HG03565 (cell line): ENCODE data around the gene SRD5A1.

Experiments
- ATAC-seq: cut with Tn5 transposase; IDR thresholded peaks from one replicate; pipeline ENCODE4 v1.9.1; 2021; ENCODE audit warnings: mild to moderate bottlenecking, moderate library complexity; ENCODE audit not compliant: unreplicated experiment

Gene SRD5A1

DNA sequence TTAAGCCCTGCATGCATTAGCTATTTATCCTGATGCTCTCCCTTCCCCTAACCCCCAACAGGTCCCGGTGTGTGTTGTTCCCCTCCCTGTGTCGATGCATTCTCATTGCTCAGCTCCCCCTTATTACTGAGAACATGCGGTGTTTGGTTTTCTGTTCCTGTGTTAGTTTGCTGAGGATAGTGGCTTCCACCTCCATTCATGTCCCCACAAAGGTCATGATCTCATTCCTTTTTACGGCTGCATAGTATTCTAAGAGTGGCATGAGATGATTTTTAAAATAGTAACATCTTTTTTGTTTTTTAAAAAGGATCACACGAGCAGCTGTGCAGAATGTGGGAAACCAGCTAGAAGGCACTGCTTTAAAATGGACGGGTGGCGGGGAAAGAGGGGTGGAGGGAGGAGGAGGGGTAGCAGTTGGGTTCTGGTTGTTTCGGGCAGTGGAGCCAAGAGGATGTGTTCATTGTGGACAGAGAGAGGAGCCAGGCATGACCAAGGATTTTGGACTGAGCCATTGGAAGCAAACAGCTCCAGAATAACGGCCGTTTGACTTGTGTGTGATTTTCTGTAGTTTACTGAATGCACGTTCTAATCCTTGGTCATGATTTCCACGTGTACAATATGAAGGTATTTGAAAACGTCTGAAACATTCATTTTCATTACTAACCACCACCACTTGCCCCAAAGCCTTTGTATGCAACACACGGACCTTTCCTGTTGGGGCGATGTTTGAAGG is 78.3 kb downstream of the SRD5A1 start:
- no peak for ATAC-seq

GRCh38 chr5:6712142-6712576 is 78.9 kb downstream of the SRD5A1 start:
- no peak for ATAC-seq

DNA sequence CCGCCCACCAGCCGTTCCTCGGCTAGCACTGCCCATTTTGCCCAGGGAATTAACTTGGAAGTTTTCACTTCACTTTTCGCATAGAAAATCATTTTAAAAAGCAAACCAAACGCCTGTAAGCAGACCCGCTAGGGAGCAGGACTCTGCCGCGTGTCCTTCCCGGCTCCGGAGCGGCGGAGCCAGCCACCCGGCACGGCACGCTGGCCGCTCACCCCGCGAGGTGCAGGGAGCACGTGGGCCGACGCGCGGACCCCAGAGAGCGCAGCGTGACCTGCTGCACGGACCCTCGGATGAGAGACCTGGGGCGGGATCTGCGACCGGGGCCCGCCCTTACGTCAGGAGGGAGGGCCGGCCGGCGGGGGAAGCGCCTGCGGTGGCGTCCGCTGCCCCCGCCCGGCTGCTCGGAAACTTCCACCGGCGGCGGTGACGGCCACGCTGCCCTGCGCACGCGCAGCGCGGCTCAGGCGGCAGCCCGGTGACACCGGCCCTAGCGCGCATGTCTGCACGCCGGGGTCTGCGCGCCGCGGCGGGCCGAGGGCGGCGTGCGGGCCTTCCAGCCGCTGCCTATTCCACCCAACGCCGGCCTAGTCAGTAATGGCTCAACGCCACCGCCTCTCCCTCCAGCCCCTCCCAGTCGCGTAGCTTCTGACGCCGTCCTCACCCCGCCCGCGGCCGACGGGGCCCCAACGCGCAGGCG is 79.5 kb downstream of the SRD5A1 start:
- peak; percentile 46 for ATAC-seq

GRCh38 chr5:6713274-6714225 is 80.3 kb downstream of the SRD5A1 start, which contains the start of gene TENT4A:
TENT4A (plus strand) TSS chr5:6713432; CDS start chr5:6713984, 552 bp downstream.
- no peak for ATAC-seq

DNA sequence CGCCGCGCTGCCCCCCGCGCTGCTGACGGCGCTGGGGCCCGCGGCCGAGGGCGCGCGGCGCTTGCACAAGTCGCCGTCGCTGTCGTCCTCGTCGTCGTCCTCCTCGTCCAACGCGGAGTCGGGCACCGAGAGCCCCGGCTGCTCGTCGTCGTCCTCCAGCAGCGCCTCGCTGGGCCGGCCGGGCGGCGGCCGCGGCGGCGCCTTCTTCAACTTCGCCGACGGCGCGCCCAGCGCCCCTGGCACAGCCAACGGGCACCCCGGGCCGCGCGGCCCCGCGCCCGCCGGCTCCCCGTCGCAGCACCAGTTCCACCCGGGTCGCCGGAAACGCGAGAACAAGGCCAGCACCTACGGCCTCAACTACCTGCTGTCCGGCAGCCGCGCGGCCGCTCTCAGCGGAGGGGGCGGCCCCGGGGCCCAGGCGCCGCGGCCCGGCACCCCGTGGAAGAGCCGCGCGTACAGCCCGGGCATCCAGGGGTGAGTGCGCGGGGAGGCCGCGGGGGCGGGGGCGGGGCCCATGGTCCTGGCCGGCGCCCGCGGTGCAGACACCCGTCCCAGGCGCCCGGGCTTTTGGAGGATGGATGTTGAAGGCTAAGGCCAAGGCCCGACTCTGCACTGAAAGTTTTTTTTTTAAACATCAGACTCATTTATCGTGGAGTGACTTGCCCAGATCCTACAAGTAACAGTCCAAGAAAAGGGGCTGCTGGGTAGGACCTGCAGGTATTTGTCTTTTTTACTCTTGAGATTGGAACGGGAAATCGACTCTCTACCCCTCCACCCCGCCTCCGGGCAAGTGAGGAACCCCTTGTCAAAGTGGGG is 81.2 kb downstream of the SRD5A1 start:
- ATAC-seq: no peak

DNA sequence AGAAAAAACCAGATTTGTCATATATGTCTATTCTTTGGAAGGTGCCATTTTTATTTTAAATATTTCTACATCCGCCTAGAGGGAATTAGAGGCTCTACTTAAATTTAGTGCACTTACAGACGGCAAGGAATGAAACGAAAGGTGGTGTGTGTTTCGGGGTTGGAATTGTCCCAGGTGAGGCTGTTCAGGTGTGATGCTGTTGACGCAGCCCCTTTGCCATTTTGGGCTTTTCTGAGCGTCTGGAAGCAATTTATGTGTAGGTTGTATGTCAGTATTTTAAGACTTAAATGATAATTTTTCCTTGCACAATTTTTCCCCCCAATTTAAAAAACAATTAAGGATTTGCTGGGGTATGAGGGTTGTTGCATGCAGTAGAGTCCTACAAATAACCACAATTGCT is 82.0 kb downstream of the SRD5A1 start:
- ATAC-seq: no peak

GRCh38 chr5:6715758-6716628 is 82.8 kb downstream of the SRD5A1 start:
- no peak for ATAC-seq

GRCh38 chr5:6716629-6717149 is 83.4 kb downstream of the SRD5A1 start:
- no peak for ATAC-seq

- no peak for ATAC-seq
These were observed 84.0 kb downstream of the SRD5A1 start for GRCh38 chr5:6717247-6717646.

GRCh38 chr5:6717687-6718086 is 84.4 kb downstream of the SRD5A1 start:
- no peak for ATAC-seq

DNA sequence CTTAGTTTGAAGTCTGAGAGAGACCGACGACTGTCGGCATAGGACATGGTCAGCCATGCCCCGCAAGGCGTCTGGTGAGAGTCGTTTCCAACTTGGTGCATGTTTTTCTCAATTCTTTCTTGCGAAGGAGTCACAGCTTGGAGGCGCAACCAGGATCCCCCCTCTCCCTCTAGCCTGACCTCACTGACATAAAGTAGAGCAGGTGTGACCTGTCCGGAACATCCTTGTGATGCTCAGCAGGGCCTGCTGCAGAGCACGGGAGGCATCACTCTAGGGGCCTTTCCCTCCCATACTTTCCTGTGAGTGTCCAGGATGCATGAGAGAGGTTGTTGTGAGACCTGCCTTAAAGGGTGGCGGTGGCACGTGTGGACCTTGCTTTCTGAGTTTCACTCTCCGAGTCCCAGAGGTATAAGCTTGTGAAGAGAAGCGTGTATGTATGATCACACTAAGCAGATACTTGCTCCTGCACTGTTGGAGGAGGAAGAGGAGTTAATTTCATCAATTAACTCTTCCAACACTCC is 85.0 kb downstream of the SRD5A1 start:
- ATAC-seq: no peak

DNA sequence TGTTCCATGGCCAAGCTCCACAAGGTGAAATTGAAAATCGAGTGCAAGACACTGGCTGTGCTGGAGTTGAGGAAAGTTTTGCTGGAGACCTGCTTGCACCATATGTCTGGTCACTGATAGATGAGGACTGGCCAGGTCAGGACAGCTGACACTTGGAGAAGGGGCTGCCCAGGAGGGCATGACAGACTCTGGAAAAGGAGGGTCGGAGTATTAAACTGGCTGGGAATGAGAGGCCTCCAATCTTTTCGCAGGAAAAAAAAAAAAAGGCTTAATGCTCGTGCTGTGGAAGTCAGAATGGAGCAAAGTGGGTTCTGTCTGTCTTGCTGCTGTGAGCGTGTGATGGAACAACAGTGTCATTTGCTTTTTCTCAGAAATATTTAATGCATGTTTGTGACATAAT is 85.5 kb downstream of the SRD5A1 start:
- no peak for ATAC-seq

DNA sequence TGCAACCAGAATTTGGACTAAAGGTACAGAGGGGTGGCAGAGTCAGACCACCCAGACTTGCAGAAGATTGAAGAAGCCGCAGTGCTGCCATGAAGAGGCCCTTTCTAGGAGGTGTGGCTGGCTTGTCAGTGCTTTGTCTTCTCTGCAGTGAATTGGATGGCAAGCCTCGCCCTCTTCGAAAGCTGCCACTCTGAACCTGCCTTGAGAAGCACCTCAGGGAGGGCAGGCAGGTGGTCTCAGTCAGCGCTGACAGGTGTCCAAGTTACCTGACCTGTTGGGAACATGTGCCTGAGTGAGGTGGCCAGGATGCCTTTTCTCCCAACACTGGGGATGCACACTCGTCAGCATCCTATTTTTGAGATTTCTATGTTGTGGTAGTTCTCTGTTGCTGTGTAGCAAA is 86.2 kb downstream of the SRD5A1 start:
- ATAC-seq: no peak

- no peak for ATAC-seq
These were observed 86.8 kb downstream of the SRD5A1 start for GRCh38 chr5:6719896-6720560.

- ATAC-seq: no peak
These were observed 87.3 kb downstream of the SRD5A1 start for GRCh38 chr5:6720561-6720921.

DNA sequence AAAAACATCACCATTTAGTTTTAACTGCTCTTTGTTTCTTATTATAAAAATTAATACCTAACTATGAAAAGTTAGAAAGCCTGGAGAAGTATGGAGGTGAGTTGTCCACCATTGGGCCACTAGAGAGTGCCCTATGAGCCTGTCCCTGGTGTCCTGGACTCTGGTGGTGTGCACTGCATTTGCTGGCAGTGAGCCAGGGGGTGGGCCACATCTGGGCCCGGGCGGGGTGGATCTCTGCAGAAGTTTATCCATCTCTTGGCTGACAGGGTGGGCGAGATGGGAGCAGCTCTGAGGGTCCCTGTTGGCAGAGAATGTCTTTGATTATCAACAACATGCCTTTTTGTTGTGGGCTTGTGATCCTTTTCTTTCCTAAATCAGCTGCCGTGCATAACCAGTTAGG is 88.2 kb downstream of the SRD5A1 start:
- no peak for ATAC-seq

GRCh38 chr5:6722015-6722414 is 88.8 kb downstream of the SRD5A1 start:
- peak; percentile 35 for ATAC-seq

GRCh38 chr5:6723122-6723815 is 90.0 kb downstream of the SRD5A1 start:
- ATAC-seq: no peak
